HG02970 (cell line): ENCODE measurements around the gene OR1S1.
"Not testable (repeated sequence)": the region's sequence is repeated elsewhere in the genome, so short reads cannot be mapped to it uniquely, and the experiment has no call there.

Experiments
- ATAC-seq: cut with Tn5 transposase; IDR thresholded peaks from one replicate; pipeline ENCODE4 v1.9.1; 2021; ENCODE audit warnings: mild to moderate bottlenecking, moderate library complexity, moderate number of reproducible peaks; ENCODE audit not compliant: unreplicated experiment, low FRiP score

OR1S1 gene

GRCh38 chr11:58212420-58212819 is at the start of gene OR1S1:
Gene OR1S1, plus strand, starts transcription at chr11:58212720.
- ATAC-seq, result not testable (repeated sequence)

GRCh38 chr11:58164389-58164788 is 48.1 kb upstream of the OR1S1 start:
- ATAC-seq, result no peak

GRCh38 chr11:58164990-58165389 is 47.5 kb upstream of the OR1S1 start:
- ATAC-seq, result no peak

GRCh38 chr11:58165504-58166106 is 46.9 kb upstream of the OR1S1 start:
- no peak for ATAC-seq

GRCh38 chr11:58177409-58178054 is 35.0 kb upstream of the OR1S1 start:
- no peak for ATAC-seq

- no peak for ATAC-seq
Measured at GRCh38 chr11:58178444-58178843, 34.1 kb upstream of the OR1S1 start.

GRCh38 chr11:58179648-58180047 is 32.9 kb upstream of the OR1S1 start:
- ATAC-seq, result no peak

- ATAC-seq, result no peak
Measured at GRCh38 chr11:58186938-58187337, 25.6 kb upstream of the OR1S1 start.

- no peak for ATAC-seq
Measured at GRCh38 chr11:58188770-58189169, 23.8 kb upstream of the OR1S1 start, which contains the start of gene OR9Q2. Gene OR9Q2, plus strand, starts transcription at chr11:58189070. Its CDS starts 1,421 bp downstream, at chr11:58190491.

- ATAC-seq, result no peak
Measured at GRCh38 chr11:58192229-58192628, 20.3 kb upstream of the OR1S1 start.

- no peak for ATAC-seq
Measured at GRCh38 chr11:58193391-58193790, 19.1 kb upstream of the OR1S1 start.

- ATAC-seq, result no peak
Measured at GRCh38 chr11:58195939-58196338, 16.6 kb upstream of the OR1S1 start.

- no peak for ATAC-seq
Measured at GRCh38 chr11:58199271-58199670, 13.2 kb upstream of the OR1S1 start.

- ATAC-seq, result no peak
Measured at GRCh38 chr11:58204042-58204441, 8.5 kb upstream of the OR1S1 start, which contains the start of gene OR1S2. Gene OR1S2, minus strand, starts transcription at chr11:58204142. Its CDS starts 0 bp downstream, at chr11:58204142.

- no peak for ATAC-seq
Measured at GRCh38 chr11:58216476-58216875, 4.0 kb downstream of the OR1S1 start.

- ATAC-seq, result no peak
Measured at GRCh38 chr11:58222721-58223120, 10.2 kb downstream of the OR1S1 start.

- ATAC-seq, result no peak
Measured at GRCh38 chr11:58227956-58228615, 15.6 kb downstream of the OR1S1 start.

GRCh38 chr11:58243954-58244353 is 31.4 kb downstream of the OR1S1 start:
- no peak for ATAC-seq

- no peak for ATAC-seq
Measured at GRCh38 chr11:58254936-58255335, 42.4 kb downstream of the OR1S1 start.

- ATAC-seq, result no peak
Measured at GRCh38 chr11:58259983-58260382, 47.5 kb downstream of the OR1S1 start.
